Mucosa of stomach (tissue), 1 donor: Measurements from ENCODE around the gene ZNF785.

Source experiments
- H3K27me3 ChIP-seq: one replicate; pipeline ENCODE4 v1.7.0; 2013; ENCODE audit warnings: mild to moderate bottlenecking, low read length; ENCODE audit not compliant: control insufficient read depth, insufficient read depth
- H3K36me3 ChIP-seq: one replicate; pipeline ENCODE4 v1.7.0; 2013; ENCODE audit warnings: low read length; ENCODE audit not compliant: control insufficient read depth, insufficient read depth
- H3K4me1 ChIP-seq: one replicate; pipeline ENCODE4 v1.7.0; 2013; ENCODE audit warnings: mild to moderate bottlenecking, low read length; ENCODE audit not compliant: control insufficient read depth, insufficient read depth
- H3K4me3 ChIP-seq: one replicate; pipeline ENCODE4 v1.7.0; 2013; ENCODE audit warnings: low read length
- H3K9ac ChIP-seq: one replicate; pipeline ENCODE4 v1.7.0; 2013; ENCODE audit warnings: mild to moderate bottlenecking, low read length, moderate library complexity
- H3K9me3 ChIP-seq: one replicate; pipeline ENCODE4 v1.7.0; 2013; ENCODE audit warnings: mild to moderate bottlenecking, low read length, moderate library complexity; ENCODE audit not compliant: control insufficient read depth
- donor health status: Pancreatic carcinoma.

Gene ZNF785

DNA sequence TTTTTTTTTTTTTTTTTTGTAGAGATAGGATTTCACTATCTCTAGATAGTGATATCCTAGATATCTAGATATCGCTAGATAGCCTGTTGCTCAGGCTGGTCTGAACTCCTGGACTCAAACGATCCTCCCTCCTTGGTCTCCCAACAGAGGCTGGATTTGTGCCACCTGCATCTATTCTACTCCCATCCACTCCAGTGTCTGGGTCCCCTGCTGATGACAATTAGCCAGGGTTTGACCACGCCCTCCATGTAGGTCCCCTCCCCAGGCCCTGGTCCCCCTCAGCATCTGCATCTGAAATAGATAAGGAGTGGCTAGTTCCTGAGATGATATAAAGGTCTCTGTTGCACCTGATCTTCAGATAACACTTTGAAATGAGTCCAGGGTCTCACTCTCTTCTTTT, 16.2 kb downstream of the ZNF785 start:
- H3K4me1 ChIP-seq, result peaks cover 16% of the 10 kb centered on the region
- H3K36me3 ChIP-seq, result no peaks in the 10 kb centered on the region
- no peaks in the 10 kb centered on the region for H3K9me3 ChIP-seq
- H3K27me3 ChIP-seq, result no peaks in the 10 kb centered on the region
- H3K9ac ChIP-seq, result no peak overlapping the region
- H3K4me3 ChIP-seq, result no peak overlapping the region

DNA sequence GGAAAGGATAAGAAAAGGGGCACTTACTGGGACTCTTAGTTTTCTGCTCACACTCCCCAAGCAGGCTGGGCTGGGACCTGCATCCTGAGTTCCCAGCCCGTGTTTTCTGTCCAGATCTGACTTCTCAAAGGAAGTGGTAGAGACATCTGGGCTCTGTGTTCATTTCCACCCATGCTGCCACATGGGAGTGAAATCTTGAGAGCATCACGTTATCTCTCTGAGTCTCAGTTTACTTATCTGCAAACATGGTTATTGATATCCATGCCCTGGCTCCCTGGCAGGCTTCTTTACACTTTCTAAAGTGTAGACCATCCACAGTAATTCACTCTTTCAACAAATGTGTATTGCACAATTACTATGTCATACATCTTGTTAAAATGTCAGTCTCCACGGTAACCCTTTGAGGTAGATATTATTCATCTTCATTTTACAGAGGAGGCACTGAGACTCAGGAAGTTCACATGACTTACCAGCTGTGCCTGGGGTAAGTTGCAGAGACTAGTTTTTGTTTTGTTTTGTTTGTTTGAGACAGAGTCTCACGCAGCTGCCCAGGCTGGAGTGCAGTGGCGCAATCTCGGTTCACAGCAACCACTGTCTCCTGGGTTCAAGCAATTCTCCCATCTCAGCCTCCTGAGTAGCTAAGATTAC, 17.4 kb downstream of the ZNF785 start:
- peaks cover 16% of the 10 kb centered on the region for H3K4me1 ChIP-seq
- no peaks in the 10 kb centered on the region for H3K36me3 ChIP-seq
- no peaks in the 10 kb centered on the region for H3K27me3 ChIP-seq
- no peak overlapping the region for H3K4me3 ChIP-seq
- H3K9me3 ChIP-seq, result no peaks in the 10 kb centered on the region
- no peak overlapping the region for H3K9ac ChIP-seq

DNA sequence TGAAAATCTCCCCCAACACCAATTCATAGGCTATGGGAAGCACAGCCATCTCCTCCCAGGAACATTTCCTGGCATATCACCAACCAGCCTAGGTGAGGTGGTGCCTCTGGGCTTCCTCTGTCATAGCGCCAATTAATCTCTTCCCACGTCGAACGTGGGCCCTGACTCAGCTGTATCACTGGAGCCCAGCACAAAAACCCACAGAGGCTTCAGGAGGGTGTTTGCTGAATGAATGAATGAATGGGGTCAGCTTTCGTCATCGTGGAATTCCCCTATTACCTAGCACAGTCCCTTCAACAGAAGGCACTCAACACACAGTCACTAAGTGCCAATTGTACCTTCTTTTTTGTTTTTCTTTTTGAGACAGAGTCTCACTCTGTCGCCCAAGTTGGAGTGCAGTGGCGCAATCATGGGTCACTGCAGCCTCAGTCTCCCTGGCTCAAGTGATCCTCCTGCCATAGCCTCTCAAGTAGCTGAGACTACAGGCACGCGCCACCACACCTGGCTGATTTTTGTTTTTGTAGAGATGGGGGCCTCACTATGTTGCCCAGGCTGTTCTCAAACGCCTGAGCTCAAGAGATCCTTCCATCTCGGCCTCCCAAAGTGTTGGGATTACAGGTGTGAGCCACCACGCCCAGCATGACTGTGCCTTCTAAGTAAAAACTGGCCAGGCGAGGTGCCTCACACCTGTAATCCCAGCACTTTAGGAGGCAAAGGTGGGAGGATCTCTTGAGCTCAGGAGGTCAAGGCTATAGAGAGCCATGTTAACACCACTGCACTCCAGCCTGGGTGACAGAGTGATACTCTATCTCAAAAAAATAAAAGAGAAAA, 18.1 kb downstream of the ZNF785 start:
- Histone ChIP-seq H3K9me3 (no peaks in the 10 kb centered on the region), H3K9ac (no peak overlapping the region), H3K36me3 (no peaks in the 10 kb centered on the region), H3K27me3 (no peaks in the 10 kb centered on the region), H3K4me3 (no peak overlapping the region), H3K4me1 (peaks cover 14% of the 10 kb centered on the region)

DNA sequence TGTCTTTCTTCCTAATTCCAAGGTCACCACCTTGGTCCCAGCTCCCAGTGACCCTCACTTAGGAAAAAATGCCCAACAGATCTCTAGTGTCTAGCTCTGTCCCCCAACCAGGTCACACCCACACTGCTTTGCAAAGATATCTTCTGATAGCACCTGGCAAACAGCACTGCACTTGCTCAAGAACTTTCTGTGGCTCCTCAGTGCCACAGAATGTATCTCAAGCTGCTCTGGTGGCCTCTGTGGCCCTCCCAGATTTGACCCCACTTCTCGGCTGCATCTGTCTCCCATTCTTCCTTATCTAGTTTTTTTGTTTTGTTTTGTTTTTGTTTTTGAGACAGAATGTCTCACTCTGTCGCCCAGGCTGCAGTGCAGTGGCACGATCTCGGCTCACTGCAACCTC, 19.0 kb downstream of the ZNF785 start:
- Histone ChIP-seq H3K36me3 (no peaks in the 10 kb centered on the region), H3K9ac (no peak overlapping the region), H3K27me3 (no peaks in the 10 kb centered on the region), H3K4me1 (peaks cover 10% of the 10 kb centered on the region), H3K9me3 (no peaks in the 10 kb centered on the region), H3K4me3 (no peak overlapping the region)

DNA sequence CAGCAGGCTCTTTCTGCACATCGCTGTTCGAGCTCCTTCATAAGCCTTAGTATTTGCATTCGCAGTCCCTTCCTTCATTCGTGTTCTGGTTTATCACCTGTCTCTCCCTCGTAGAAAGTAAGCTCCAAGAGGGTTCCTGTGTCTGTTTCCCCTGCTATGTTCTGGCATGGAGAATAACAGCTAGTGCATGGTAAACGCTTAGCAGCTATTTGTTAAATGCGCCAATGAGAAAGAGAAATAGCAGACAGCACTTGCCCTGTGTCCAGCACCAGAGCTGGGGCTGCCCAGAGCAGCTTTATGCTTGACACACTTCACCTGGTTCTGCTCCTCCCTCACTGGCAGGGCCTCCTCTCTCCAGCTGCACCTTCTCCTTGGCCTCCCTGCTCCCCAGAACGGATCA, 19.5 kb downstream of the ZNF785 start:
- H3K9me3 ChIP-seq, result no peaks in the 10 kb centered on the region
- no peak overlapping the region for H3K9ac ChIP-seq
- H3K4me1 ChIP-seq, result peaks cover 8% of the 10 kb centered on the region
- no peaks in the 10 kb centered on the region for H3K27me3 ChIP-seq
- H3K36me3 ChIP-seq, result no peaks in the 10 kb centered on the region
- H3K4me3 ChIP-seq, result no peak overlapping the region

DNA sequence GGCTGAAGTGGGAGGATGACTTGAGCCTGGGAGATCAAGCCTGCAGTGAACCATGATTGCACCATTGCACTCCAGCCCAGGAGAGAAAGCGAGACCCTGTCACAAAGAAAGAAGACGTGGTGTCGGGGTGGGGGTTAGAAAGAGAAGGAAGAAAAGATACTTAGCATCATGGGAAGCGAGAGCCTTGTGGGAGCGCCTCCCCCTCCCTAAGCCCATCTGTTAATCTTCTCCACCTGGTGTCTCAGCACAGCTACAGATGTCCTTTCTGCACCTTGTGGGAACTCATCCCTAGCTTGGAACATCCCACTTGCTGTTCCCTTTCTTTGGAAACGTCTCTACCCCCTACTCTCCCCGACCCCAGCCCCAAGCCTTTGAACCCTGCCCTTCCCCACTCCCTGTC, 20.0 kb downstream of the ZNF785 start:
- H3K9me3 ChIP-seq, result no peaks in the 10 kb centered on the region
- H3K27me3 ChIP-seq, result no peaks in the 10 kb centered on the region
- H3K4me3 ChIP-seq, result no peak overlapping the region
- no peaks in the 10 kb centered on the region for H3K36me3 ChIP-seq
- peaks cover 6% of the 10 kb centered on the region for H3K4me1 ChIP-seq
- no peak overlapping the region for H3K9ac ChIP-seq

DNA sequence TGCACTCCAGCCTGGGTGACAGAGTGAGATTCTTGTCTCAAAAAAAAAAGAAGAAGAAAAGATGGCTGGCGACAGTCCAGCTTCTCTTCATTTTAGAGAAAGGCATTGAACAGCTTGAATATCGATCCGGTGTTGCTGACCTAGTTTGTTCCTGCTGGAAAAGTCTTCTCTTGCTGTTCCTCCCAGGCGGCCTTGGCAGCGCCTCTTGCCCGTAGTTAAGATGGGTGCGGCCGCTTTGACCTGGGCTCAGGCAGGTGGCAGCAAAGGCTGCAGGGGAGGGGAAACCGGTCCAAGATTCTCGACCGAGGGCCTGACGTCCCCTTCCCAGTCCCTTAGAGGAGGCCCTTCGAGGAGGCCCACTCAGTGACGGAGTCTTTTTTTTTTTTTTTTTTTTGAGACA, 23.5 kb downstream of the ZNF785 start:
- Histone ChIP-seq H3K9ac (no peak overlapping the region), H3K4me3 (no peak overlapping the region), H3K36me3 (no peaks in the 10 kb centered on the region), H3K27me3 (no peaks in the 10 kb centered on the region), H3K4me1 (peaks cover 17% of the 10 kb centered on the region), H3K9me3 (no peaks in the 10 kb centered on the region)

DNA sequence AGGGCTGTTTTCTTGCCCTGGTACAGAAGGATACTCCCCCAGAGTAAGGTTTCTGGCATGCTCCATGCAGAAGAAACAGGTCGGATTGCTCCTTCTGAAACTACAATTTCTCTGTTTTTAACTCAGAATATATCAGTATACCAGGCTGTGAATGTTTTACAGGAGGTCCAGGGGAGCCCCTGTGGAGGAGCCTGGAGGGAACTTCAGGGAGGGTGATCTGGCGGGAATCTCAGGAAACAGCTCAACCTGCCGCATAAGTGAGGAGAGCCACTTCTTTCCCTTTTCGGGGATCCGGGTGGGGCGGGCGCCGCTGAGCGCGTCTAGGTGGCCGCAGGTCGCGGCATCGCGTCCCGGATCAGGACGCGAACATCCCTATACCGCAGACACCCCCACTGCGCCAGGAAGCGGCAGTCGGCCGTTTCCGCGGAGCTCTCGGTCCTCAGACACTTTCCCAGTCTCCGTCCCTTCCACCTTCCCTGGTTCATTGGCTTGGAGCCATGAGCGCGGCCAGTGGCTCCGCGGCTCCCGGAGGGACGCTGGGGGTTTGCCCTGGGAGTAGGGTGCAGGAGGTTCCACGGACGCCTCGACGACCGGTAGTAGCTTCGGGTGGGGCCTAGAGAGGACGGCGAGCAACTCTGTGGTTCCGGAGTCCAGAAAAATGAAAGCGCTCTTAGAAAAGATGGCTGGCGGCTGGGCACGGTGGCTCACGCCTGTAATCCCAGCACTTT, 24.2 kb downstream of the ZNF785 start:
- peaks cover 22% of the 10 kb centered on the region for H3K4me1 ChIP-seq
- no peaks in the 10 kb centered on the region for H3K27me3 ChIP-seq
- no peaks in the 10 kb centered on the region for H3K9me3 ChIP-seq
- no peaks in the 10 kb centered on the region for H3K36me3 ChIP-seq
- H3K4me3 ChIP-seq, result peak overlapping the region; percentile 19
- peak overlapping the region; percentile 69 for H3K9ac ChIP-seq

DNA sequence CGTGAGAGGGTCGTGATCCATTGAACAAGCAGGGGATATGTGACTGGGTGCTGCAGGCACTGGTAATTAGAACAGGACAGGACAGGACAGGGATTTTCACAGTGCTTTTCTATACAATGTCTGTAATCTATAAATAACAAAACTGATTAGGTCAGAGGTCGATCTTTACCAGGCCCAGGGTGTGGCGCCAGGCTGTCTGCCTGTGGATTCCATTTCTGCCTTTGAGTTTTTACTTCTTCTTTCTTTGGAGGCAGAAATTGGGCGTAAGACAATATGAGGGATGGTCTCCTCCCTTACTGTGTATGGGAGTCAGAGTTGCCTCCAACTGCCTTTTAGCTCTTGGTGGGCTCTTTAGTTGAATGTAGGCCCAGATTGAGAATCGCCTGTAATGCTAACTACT, 25.8 kb downstream of the ZNF785 start:
- no peaks in the 10 kb centered on the region for H3K27me3 ChIP-seq
- no peak overlapping the region for H3K4me3 ChIP-seq
- H3K9me3 ChIP-seq, result no peaks in the 10 kb centered on the region
- peaks cover 33% of the 10 kb centered on the region for H3K4me1 ChIP-seq
- peak overlapping the region; percentile 37 for H3K9ac ChIP-seq
- no peaks in the 10 kb centered on the region for H3K36me3 ChIP-seq

DNA sequence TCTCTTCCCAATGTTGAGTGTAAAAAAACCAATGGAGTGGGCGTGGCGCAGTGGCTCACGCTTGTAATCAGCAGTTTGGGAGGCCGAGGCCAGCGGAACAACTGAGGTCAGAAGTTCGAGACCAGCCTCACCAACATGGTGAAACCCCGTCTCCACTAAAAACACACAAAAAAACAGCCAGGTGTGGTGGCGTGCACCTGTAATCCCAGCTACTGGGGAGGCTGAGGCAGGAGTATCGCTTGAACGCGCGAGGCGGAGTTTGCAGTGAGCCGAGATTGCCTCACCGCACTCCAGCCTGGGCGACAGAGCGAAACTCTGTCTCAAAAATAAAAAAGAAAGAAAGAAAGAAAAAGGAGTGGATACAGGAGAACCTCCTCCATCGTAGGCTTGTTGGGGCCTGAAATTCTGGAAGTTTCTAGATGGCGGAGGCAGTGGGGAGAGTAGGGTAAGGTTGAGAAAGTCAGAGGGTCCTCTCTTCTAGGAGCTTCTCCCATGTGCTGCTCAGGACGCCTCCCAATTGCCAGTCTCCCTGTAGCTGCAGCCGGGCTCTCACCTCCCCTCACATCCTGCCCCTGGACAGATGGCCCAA, 26.6 kb downstream of the ZNF785 start:
- Histone ChIP-seq H3K36me3 (peaks cover 3% of the 10 kb centered on the region), H3K4me3 (no peak overlapping the region), H3K9me3 (no peaks in the 10 kb centered on the region), H3K4me1 (peaks cover 39% of the 10 kb centered on the region), H3K9ac (no peak overlapping the region), H3K27me3 (no peaks in the 10 kb centered on the region)

DNA sequence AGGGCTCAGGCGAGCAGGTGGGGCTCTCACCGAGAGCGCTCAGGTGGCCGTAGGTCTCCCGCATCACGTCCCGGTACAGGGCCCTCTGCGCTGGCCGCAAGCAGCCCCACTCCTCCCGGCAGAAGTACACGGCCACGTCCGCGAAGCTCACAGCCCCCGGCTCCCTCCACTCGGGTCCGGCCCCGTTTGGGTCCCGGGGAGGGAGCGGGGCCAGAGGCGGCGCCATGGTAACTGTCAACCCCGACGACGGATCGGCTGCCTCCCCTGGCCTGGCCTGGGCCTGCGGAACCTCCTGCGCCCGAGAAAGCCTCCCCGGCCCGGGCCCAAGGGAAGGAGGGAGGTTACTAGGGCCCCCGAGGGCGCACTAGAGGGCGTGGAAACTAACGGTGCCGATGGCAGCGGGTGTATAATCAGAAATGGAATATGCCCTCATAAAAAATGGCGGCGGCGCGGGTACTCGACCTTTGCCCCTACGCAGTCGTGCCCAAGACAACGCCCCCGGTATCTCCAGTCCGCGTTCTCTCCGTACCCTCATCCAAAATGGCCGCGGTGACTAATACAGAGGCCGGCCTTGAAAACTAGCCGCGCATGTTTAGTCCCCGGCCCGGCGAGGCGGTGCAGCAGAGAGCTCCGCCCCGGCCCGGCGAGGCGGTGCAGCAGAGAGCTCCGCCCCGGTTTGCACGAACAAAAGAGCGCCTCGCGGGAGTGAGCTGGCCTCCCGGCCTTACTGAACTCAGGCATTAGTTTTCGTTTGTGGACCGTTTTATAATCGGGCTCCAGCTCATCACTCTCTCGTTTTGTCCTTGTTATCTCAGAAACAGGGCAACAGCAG, 27.3 kb downstream of the ZNF785 start, which contains the start of gene ZNF764:
ZNF764 (minus strand) TSS at position 418 of the 832 bp plus-strand sequence; CDS start at position 226, 192 bp downstream.
- Histone ChIP-seq H3K27me3 (no peaks in the 10 kb centered on the region), H3K9ac (peak within 1 kb of the TSS; percentile 94), H3K4me1 (peaks cover 45% of the 10 kb centered on the region), H3K4me3 (peak within 1 kb of the TSS; percentile 56), H3K9me3 (no peaks in the 10 kb centered on the region), H3K36me3 (peaks cover 7% of the 10 kb centered on the region)
